Fibroblast of skin of left biceps (primary cell): ENCODE data around the gene CARHSP1.
"Not testable (repeated sequence)": the region's sequence is repeated elsewhere in the genome, so short reads cannot be mapped to it uniquely, and the experiment has no call there.

ENCODE experiments used
- DNase-seq, 2 experiments: peaks; one replicate each; pipeline ENCODE4 v3.0.0-alpha.2; 2013; ENCODE audit warnings: low read depth in 2 of 2

CARHSP1 gene

GRCh38 chr16:8828541-8829165 is 40.2 kb downstream of the CARHSP1 start:
- no peak for DNase-seq

- no peak for DNase-seq
These were observed 42.4 kb downstream of the CARHSP1 start for GRCh38 chr16:8826278-8826879.

GRCh38 chr16:8822403-8822802 is 46.4 kb downstream of the CARHSP1 start:
- no peak for DNase-seq

- no peak for DNase-seq
These were observed 49.3 kb downstream of the CARHSP1 start for GRCh38 chr16:8819411-8820034.

GRCh38 chr16:8818504-8819270 is 50.1 kb downstream of the CARHSP1 start:
- DNase-seq: no peak

GRCh38 chr16:8816967-8817655 is 51.7 kb downstream of the CARHSP1 start:
- no peak for DNase-seq

- DNase-seq: no peak
These were observed 54.6 kb downstream of the CARHSP1 start for GRCh38 chr16:8814095-8814806.

- DNase-seq: no peak
These were observed 56.5 kb downstream of the CARHSP1 start for GRCh38 chr16:8812162-8812843.

GRCh38 chr16:8808613-8809353 is 60.0 kb downstream of the CARHSP1 start:
- DNase-seq: no peak

GRCh38 chr16:8808009-8808408 is 60.8 kb downstream of the CARHSP1 start:
- DNase-seq: no peak

GRCh38 chr16:8807189-8807588 is 61.6 kb downstream of the CARHSP1 start:
- no peak for DNase-seq

GRCh38 chr16:8806272-8806983 is 62.4 kb downstream of the CARHSP1 start:
- no peak for DNase-seq

- no peak for DNase-seq
These were observed 64.5 kb downstream of the CARHSP1 start for GRCh38 chr16:8804313-8804712.

- not testable (repeated sequence) for DNase-seq
These were observed 65.1 kb downstream of the CARHSP1 start for GRCh38 chr16:8803733-8804132.
